Heart left ventricle (tissue), 16 donors: Measurements from ENCODE around the gene CDC14B. TPM values are rescaled to one million over a fixed set of nuclear protein-coding genes. Genes with fewer than 3 reads are reported as not detected.

Experiments
- ATAC-seq, 4 donors: fragments of 200-7000 bp; cut with Tn5 transposase; one replicate each; pipeline ENCODE4 v1.9.1; 2020 to 2022; ENCODE audit warnings: moderate library complexity in 4 of 4, mild to moderate bottlenecking in 3 of 4, moderate number of reproducible peaks in 1 of 4
- DNase-seq, 5 donors: peaks; one replicate each; pipeline ENCODE4 v3.0.0-alpha.2; 2020
- H3K27ac ChIP-seq, 12 donors: fragments of 200-600 bp; sonication (generic) in 4 of 12; one replicate each; pipeline versions ENCODE4 v1.5.0 to v1.8.0; 2016 to 2022; ENCODE audit warnings: mild to moderate bottlenecking in 2 of 12
- H3K27me3 ChIP-seq, 9 donors: fragments of 200-600 bp; sonication (generic) in 2 of 9; one replicate each; pipeline versions ENCODE4 v1.5.1 to v1.8.0; 2016 to 2022; ENCODE audit warnings: mild to moderate bottlenecking in 3 of 9
- H3K36me3 ChIP-seq, 9 donors: fragments of 200-600 bp; sonication (generic) in 2 of 9; one replicate each; pipeline versions ENCODE4 v1.5.0 to v1.8.0; 2018 to 2022; ENCODE audit warnings: mild to moderate bottlenecking in 2 of 9
- H3K4me1 ChIP-seq, 12 donors: fragments of 200-600 bp; sonication (generic) in 4 of 12; one replicate each; pipeline versions ENCODE4 v1.5.0 to v1.8.0; 2016 to 2022; ENCODE audit warnings: mild to moderate bottlenecking in 3 of 12
- H3K4me3 ChIP-seq, 12 donors: fragments of 200-600 bp; sonication (generic) in 4 of 12; one replicate each; pipeline versions ENCODE4 v1.5.0 to v1.8.0; 2017 to 2022; ENCODE audit warnings: mild to moderate bottlenecking in 9 of 12, moderate library complexity in 4 of 12
- H3K9me3 ChIP-seq, 12 donors: fragments of 200-600 bp; sonication (generic) in 4 of 12; one replicate each; pipeline versions ENCODE4 v1.5.0 to v1.8.0; 2016 to 2022; ENCODE audit warnings: mild to moderate bottlenecking in 1 of 12
- CTCF ChIP-seq, 12 donors: fragments of 200-600 bp; sonication (generic) in 4 of 12; IDR thresholded peaks; one replicate each; pipeline versions ENCODE4 v1.5.0 to v1.8.0; 2018 to 2022; ENCODE audit warnings: antibody characterized with exemption in 12 of 12, mild to moderate bottlenecking in 5 of 12
- POLR2A ChIP-seq, 2 donors: fragments of 450-650 bp; IDR thresholded peaks; one replicate each; pipeline ENCODE4 v1.6.1; 2017; ENCODE audit warnings: antibody characterized with exemption in 2 of 2, mild to moderate bottlenecking in 2 of 2, moderate library complexity in 2 of 2
- WGBS, 4 donors: extraction: QIAGEN DNeasy Blood & Tissue Kit in 2 of 4; methylation state at CpG; one replicate each; pipeline versions ENCODE4 v1.1.5 to v1.1.7; 2013 to 2018; 5-methylcytosine and 5-hydroxymethylcytosine counted together
- intact Hi-C, 10 donors: fragments of 100-400 bp; cut with DNase I; formaldehyde crosslinking; loops; one replicate each; pipeline versions ENCODE4 v1.11.1 to v1.14.2; 2022
- polyA plus RNA-seq, 2 donors: library from polyadenylated mRNA; stranded (reverse); fragments of 200-250 nt; gene quantifications; one replicate each; pipeline ENCODE4 v1.2.3, GENCODE V29; 2013
- total RNA-seq, 9 donors: library from RNA; depleted of rRNA in 2 of 9; stranded (reverse); fragments of >200 nt in 2 of 9; fragmentation: NEBNext Ultra II Directional in 3 of 9; extraction: Animal tissue kit (Norgen Biotek cat#: 25700) in 3 of 9; gene quantifications; one replicate each; pipeline versions ENCODE4 v1.1.0 to v1.2.4, GENCODE V29; 2016 to 2023
- donor health status: ischemic (EF 13 %, LVEDD 7.1; RV severe dilation, severe dysfunction).
- donor health status: healthy with polysubstance abuse.
- donor health status: DM: no; HTN: yes; CAD: no.
- donor health status: DM: no; HTN: no; CAD: no.
- donor health status: ischemic (EF 25% LVEDD 6.9; RV normal size, moderate dysfunction).
- donor health status: ischemic (EF 25% LVEDD 5.7; RV mildly dilated, moderate dysfunction).
- donor health status: healthy.
- donor health status: DM: yes; HTN: yes; CAD: no.
- donor health status: ischemic (EF 35%, LVEDD 5.7; RV mildly dilated, moderate dysfunction).
- donor health status: nonischemic (EF 11% LVEDD 7.7; RV severe dilation, severe dysfunction).
- donor health status: DM: yes; HTN: yes; CAD: no.
- donor health status: PGD.
- donor health status: ischemic (EF 29% LVEDD 5.4; RV normal size, mild dysfunction).
- donor health status: nonischemic (EF 23%, LVEDD 6.1; RV moderate dilation, normal function).

Gene CDC14B
- total and polyA plus RNA-seq, 11 donors = 5.1 to 37.0 (median 23.7) TPM

- H3K27ac ChIP-seq = peak overlapping the region; percentile 13 to 89 (median 70)
- DNase-seq (peak in 3 of 5 donors; percentile 27 to 44 (median 43)), ATAC-seq (peak; percentile 52 to 76 (median 75))
- peaks cover 0 to 15% (median 7%) of the 10 kb centered on the region in 9 donors for H3K36me3 ChIP-seq
- H3K4me1 ChIP-seq = peaks cover 0 to 65% (median 42%) of the 10 kb centered on the region in 12 donors
- peak overlapping the region in 3 of 12 donors; percentile 5 to 23 (median 10) for H3K4me3 ChIP-seq
- WGBS, 4 donors = 50 to 72% (median 56%) methylated on average over 11 to 15 of the region's 15 CpGs
- H3K27me3 ChIP-seq = no peaks in the 10 kb centered on the region
- no peak for TF ChIP-seq POLR2A (IDR thresholded peaks at IDR 0.05)
- no peak for TF ChIP-seq CTCF (IDR thresholded peaks at IDR 0.05)
- H3K9me3 ChIP-seq = peaks cover 0 to 4% (median 0%) of the 10 kb centered on the region in 12 donors
- intact Hi-C loops = loop anchor here in 3 of 10 donors (5.0 kb wide), 2 partner anchors 60 to 105 kb away; partner anchors contain the start of genes CDC14B (in 2 of the 3) and HABP4 (in 1 of the 3)
Observed at GRCh38 chr9:96556701-96557461, 62.8 kb downstream of the CDC14B start.

GRCh38 chr9:96555567-96556386 lies 63.9 kb downstream of the CDC14B start:
- Histone ChIP-seq H3K27me3 (no peaks in the 10 kb centered on the region), H3K27ac (peak overlapping the region in 11 of 12 donors; percentile 24 to 89 (median 71)), H3K4me3 (peak overlapping the region in 2 of 12 donors; percentile 10 to 23), H3K4me1 (peaks cover 0 to 65% (median 42%) of the 10 kb centered on the region in 12 donors), H3K36me3 (peaks cover 0 to 17% (median 0%) of the 10 kb centered on the region in 9 donors), H3K9me3 (peaks cover 0 to 3% (median 0%) of the 10 kb centered on the region in 12 donors)
- ATAC-seq = peak in 3 of 4 donors; percentile 38 to 61 (median 53)
- intact Hi-C loops = loop anchor here in 3 of 10 donors (5.0 kb wide), 2 partner anchors 62 to 103 kb away; partner anchors contain the start of genes CDC14B (in 2 of the 3) and HABP4 (in 1 of the 3)
- no peak for DNase-seq
- TF ChIP-seq CTCF (IDR thresholded peaks at IDR 0.05) = no peak
- TF ChIP-seq POLR2A (IDR thresholded peaks at IDR 0.05) = no peak
- WGBS, 4 donors = 54 to 67% (median 61%) methylated on average over 11 of the region's 11 CpGs

- H3K4me1 ChIP-seq = peaks cover 0 to 64% (median 42%) of the 10 kb centered on the region in 12 donors
- peaks cover 0 to 19% (median 0%) of the 10 kb centered on the region in 9 donors for H3K36me3 ChIP-seq
- intact Hi-C loops = loop anchor here in 3 of 10 donors (5.0 kb wide), 2 partner anchors 62 to 103 kb away; partner anchors contain the start of genes CDC14B (in 2 of the 3) and HABP4 (in 1 of the 3)
- peak overlapping the region in 9 of 12 donors; percentile 16 to 84 (median 70) for H3K27ac ChIP-seq
- no peaks in the 10 kb centered on the region for H3K9me3 ChIP-seq
- peak in 2 of 4 donors; percentile 36 to 40 for ATAC-seq
- TF ChIP-seq POLR2A (IDR thresholded peaks at IDR 0.05) = no peak
- no peak for TF ChIP-seq CTCF (IDR thresholded peaks at IDR 0.05)
- no peaks in the 10 kb centered on the region for H3K27me3 ChIP-seq
- DNase-seq = no peak
- WGBS, 4 donors = 64 to 73% (median 66%) methylated on average over 10 of the region's 10 CpGs
- H3K4me3 ChIP-seq = no peak overlapping the region
Observed at GRCh38 chr9:96554801-96555566, 64.7 kb downstream of the CDC14B start.
